K562 (cell line): ENCODE data around the gene SLC25A14. TPM values are rescaled to one million over a fixed set of nuclear protein-coding genes. Genes with fewer than 3 reads are reported as not detected.

ENCODE experiments used
- ATF1 ChIP-seq, 2 experiments: fragments of 450-650 bp in 1 of 2; IDR thresholded peaks; 2 replicates each; pipeline ENCODE4 v1.6.1; 2016; ENCODE audit warnings: missing compliant biosample characterization in 1 of 2, missing genetic modification characterization in 1 of 2
- ELK3 ChIP-seq: fragments of 450-650 bp; formaldehyde crosslinking; IDR thresholded peaks from 2 replicates; pipeline ENCODE4 v1.4.0; 2020; ENCODE audit warnings: mild to moderate bottlenecking
- STAT5B ChIP-seq: fragments of 250-450 bp; sonication (Bioruptor Pico); IDR thresholded peaks from 2 replicates; pipeline ENCODE4 v1.8.0; 2021; ENCODE audit warnings: mild to moderate bottlenecking, inconsistent platforms
- ZFPM2 ChIP-seq: fragments of 250-450 bp; sonication (Bioruptor Pico); IDR thresholded peaks from 2 replicates; pipeline ENCODE4 v1.5.1; 2022; ENCODE audit warnings: mild to moderate bottlenecking
- polyA plus RNA-seq, 8 experiments: library from polyadenylated mRNA; depleted of rRNA in 4 of 8; stranded (reverse) in 5 of 8; unstranded in 3 of 8; fragments of >200 nt; fragmentation: Nextera tagmentation in 2 of 8; fragmentation: Illumina TruSeq in 1 of 8; extraction: Ambion mirVana in 2 of 8; extraction: Trizol in 1 of 8; gene quantifications; 2 replicates each; pipeline versions ENCODE4 v1.2.1 to v1.2.3, GENCODE V29; 2011 to 2014; ENCODE audit warnings: inconsistent platforms in 1 of 8, missing spikeins in 1 of 8
- total RNA-seq, 7 experiments: library from RNA; depleted of rRNA in 6 of 7; stranded (reverse); fragments of >200 nt in 6 of 7; fragmentation: Illumina TruSeq in 2 of 7; extraction: Trizol in 2 of 7; gene quantifications; 2 replicates each; pipeline versions ENCODE4 v1.2.1 to v1.2.3, GENCODE V29; 2011 to 2021; ENCODE audit warnings: low replicate concordance in 1 of 7
- TF ChIP-seq, protein P1 (sequence below), 2 experiments: fragments of 450-650 bp; IDR thresholded peaks; 2 replicates each; pipeline ENCODE4 v1.6.1; 2016; ENCODE audit warnings: mild to moderate bottlenecking in 2 of 2, borderline replicate concordance in 1 of 2, low read depth in 1 of 2, moderate library complexity in 1 of 2

The SLC25A14 gene
- total and polyA plus RNA-seq, 9 of the 15 experiments (the other 6 are each of a cell fraction or from before 2014, with no cell fraction given), result 9.5 to 33.3 (median 15.8) TPM

GRCh38 chrX:130339408-130340222 lies at the start of gene SLC25A14 (continued):
- TF ChIP-seq, protein P1, sequence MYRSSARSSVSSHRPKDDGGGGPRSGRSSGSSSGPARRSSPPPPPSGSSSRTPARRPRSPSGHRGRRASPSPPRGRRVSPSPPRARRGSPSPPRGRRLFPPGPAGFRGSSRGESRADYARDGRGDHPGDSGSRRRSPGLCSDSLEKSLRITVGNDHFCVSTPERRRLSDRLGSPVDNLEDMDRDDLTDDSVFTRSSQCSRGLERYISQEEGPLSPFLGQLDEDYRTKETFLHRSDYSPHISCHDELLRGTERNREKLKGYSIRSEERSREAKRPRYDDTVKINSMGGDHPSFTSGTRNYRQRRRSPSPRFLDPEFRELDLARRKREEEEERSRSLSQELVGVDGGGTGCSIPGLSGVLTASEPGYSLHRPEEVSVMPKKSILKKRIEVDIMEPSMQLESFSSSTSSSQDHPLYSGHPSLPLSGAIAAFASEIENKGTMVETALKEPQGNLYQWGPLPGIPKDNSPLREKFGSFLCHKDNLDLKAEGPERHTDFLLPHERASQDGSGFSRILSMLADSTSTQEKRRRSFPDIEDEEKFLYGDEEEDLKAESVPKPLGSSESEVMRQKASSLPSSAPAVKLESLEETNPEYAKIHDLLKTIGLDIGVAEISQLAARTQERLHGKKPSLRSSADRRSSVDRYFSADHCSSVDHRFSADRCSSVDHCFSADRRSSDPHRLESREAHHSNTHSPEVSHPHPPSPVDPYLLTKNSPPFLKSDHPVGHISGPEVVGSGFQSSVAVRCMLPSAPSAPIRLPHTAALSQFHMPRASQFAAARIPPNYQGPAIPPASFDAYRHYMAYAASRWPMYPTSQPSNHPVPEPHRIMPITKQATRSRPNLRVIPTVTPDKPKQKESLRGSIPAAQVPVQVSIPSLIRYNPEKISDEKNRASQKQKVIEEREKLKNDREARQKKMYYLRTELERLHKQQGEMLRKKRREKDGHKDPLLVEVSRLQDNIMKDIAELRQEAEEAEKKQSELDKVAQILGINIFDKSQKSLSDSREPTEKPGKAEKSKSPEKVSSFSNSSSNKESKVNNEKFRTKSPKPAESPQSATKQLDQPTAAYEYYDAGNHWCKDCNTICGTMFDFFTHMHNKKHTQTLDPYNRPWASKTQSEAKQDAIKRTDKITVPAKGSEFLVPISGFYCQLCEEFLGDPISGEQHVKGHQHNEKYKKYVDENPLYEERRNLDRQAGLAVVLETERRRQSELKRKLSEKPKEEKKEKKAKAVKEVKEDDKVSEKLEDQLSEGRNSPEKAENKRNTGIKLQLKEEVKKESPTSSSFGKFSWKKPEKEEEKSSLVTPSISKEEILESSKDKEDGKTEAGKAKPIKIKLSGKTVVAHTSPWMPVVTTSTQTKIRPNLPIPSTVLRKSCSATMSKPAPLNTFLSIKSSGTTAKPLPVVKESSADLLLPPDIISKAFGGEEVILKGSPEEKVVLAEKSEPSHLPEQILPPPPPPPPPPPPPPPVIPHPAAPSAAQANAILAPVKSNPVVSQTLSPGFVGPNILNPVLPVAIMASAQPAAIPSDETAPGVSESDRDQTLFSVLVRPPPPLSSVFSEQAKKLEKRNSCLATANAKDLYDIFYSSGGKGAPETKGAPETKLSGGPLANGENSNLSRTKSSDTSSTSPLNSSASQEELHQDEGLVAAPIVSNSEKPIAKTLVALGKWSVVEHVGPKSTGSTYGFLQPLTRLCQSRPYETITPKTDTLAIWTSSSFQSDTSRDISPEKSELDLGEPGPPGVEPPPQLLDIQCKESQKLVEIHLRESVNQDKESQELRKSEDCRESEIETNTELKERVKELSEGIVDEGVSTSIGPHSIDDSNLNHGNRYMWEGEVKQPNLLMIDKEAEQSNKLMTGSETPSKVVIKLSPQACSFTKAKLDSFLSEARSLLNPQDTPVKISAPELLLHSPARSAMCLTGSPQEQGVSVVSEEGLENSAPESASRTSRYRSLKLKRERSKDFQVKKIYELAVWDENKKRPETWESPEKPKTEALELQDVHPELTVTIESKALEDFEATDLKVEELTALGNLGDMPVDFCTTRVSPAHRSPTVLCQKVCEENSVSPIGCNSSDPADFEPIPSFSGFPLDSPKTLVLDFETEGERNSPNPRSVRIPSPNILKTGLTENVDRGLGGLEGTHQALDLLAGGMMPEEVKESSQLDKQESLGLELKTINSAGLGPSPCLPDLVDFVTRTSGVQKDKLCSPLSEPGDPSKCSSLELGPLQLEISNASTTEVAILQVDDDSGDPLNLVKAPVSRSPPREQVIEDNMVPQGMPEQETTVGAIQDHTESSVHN (IDR thresholded peaks at IDR 0.05; ENCODE audit: borderline replicate concordance in 1 of 2, low read depth in 1 of 2), result no peak
- TF ChIP-seq ZFPM2 (CRISPR knock-in tag), result no peak
- no peak for TF ChIP-seq STAT5B
- no peak for TF ChIP-seq ELK3
- TF ChIP-seq ATF1 (CRISPR knock-in tag; IDR thresholded peaks at IDR 0.05), result no peak
- TF ChIP-seq ATF1 (tag; IDR thresholded peaks at IDR 0.05), result peak; percentile 42; the same call in 1 of the 2 replicates
- TF ChIP-seq, all 486 proteins: peak for 80
